C1 segment of cervical spinal cord (tissue), 14 donors: Measurements from ENCODE around the gene RBM14.
"Not testable (repeated sequence)": the region's sequence is repeated elsewhere in the genome, so short reads cannot be mapped to it uniquely, and the experiment has no call there.

Experiments
- DNase-seq, 14 donors: peaks; one replicate each; lab custom pipeline; 2025; lab: John Stamatoyannopoulos, UW

RBM14 gene

GRCh38 chr11:66631883-66632282 lies 15.5 kb downstream of the RBM14 start:
- no peak for DNase-seq

GRCh38 chr11:66632952-66633351 lies 16.5 kb downstream of the RBM14 start:
- no peak for DNase-seq

- DNase-seq = no peak
Measured at GRCh38 chr11:66636411-66636810, 20.0 kb downstream of the RBM14 start.

GRCh38 chr11:66637557-66638176 lies 21.2 kb downstream of the RBM14 start:
- no peak for DNase-seq

- DNase-seq = peak; percentile 85 to 99 (median 96)
Measured at GRCh38 chr11:66638177-66639065, 22.0 kb downstream of the RBM14 start, which contains the start of gene RBM4. Gene RBM4 (plus strand): TSS chr11:66638703. CDS start chr11:66639712, 1,009 bp downstream.

- peak in 3 of 14 donors; percentile 55 to 70 (median 59) for DNase-seq
Measured at GRCh38 chr11:66639066-66639813, 22.8 kb downstream of the RBM14 start.

- not testable (repeated sequence) for DNase-seq
Measured at GRCh38 chr11:66639814-66640340, 23.4 kb downstream of the RBM14 start.

GRCh38 chr11:66641834-66642233 lies 25.4 kb downstream of the RBM14 start:
- no peak for DNase-seq

- no peak for DNase-seq
Measured at GRCh38 chr11:66643745-66644437, 27.5 kb downstream of the RBM14 start.

- DNase-seq = no peak
Measured at GRCh38 chr11:66646828-66647227, 30.4 kb downstream of the RBM14 start.

- no peak for DNase-seq
Measured at GRCh38 chr11:66649903-66650302, 33.5 kb downstream of the RBM14 start.

- no peak for DNase-seq
Measured at GRCh38 chr11:66651016-66651415, 34.6 kb downstream of the RBM14 start.

GRCh38 chr11:66652651-66653050 lies 36.2 kb downstream of the RBM14 start:
- no peak for DNase-seq

GRCh38 chr11:66653123-66653522 lies 36.7 kb downstream of the RBM14 start:
- DNase-seq = no peak

- no peak for DNase-seq
Measured at GRCh38 chr11:66659763-66660162, 43.3 kb downstream of the RBM14 start.

- DNase-seq = no peak
Measured at GRCh38 chr11:66663741-66664296, 47.4 kb downstream of the RBM14 start.

GRCh38 chr11:66665369-66665768 lies 48.9 kb downstream of the RBM14 start:
- no peak for DNase-seq

- no peak for DNase-seq
Measured at GRCh38 chr11:66670816-66671215, 54.4 kb downstream of the RBM14 start.

- no peak for DNase-seq
Measured at GRCh38 chr11:66674964-66675602, 58.7 kb downstream of the RBM14 start.

- DNase-seq = no peak
Measured at GRCh38 chr11:66676282-66676919, 60.0 kb downstream of the RBM14 start.
